ENCODE results near the gene PDXP. TPM values are rescaled to one million over a fixed set of nuclear protein-coding genes. Genes with fewer than 3 reads are reported as not detected.
A peak's percentile ranks its signal among the peaks of the same experiment; 100 is the strongest.

The PDXP gene
- total and polyA plus RNA-seq, 2 experiments from 2014 or later, result 1.9 to 17.5 TPM

- 87 to 89% methylated on average over 15 of the region's 15 CpGs for WGBS, 2 experiments (ENCODE audit: low coverage in 1 of 2, low lambda C conversion rate in 2 of 2, missing lambda C conversion rate in 2 of 2)
- no peaks in the 10 kb centered on the region for H4K20me1 ChIP-seq (ENCODE audit: insufficient read depth)
Observed at GRCh38 chr22:37610480-37611129, 47.9 kb upstream of the PDXP start.

DNA sequence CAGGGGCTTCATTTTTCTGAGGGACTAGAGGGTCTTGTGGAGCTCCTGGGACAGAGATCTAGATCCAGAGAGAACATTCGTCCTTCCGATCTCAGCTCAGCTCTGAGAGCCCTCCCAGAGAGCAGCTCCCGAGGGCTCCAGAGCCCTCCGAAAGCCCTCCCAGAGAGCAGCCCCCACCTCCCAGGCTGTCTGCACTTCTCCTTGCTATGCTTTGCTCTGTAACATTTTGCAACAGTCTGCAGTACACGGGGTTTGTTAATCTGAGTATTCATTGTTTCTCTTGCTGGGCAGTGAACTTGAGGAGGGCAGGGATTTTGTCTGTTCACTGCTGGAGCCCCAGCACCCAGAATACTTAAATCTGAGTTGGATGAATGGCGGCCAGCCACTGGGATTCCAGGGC is 47.3 kb upstream of the PDXP start:
- in situ Hi-C loops (cut with MboI), result no loop called here
- no peak overlapping the region for H2AFZ ChIP-seq
- H3K9me2 ChIP-seq (ENCODE audit: insufficient read depth), result no peaks in the 10 kb centered on the region
- TF ChIP-seq EZH2 (IDR thresholded peaks at IDR 0.05; ENCODE audit: insufficient read depth, poor library complexity, severe bottlenecking) (no peak), EZH2phosphoT487 (IDR thresholded peaks at IDR 0.05; ENCODE audit: insufficient read depth, low read depth) (no peak)
- H3K9me3 ChIP-seq (ENCODE audit: low read depth), result no peaks in the 10 kb centered on the region
- H3K27ac ChIP-seq, result no peak overlapping the region
- peaks cover 30% of the 10 kb centered on the region for H3K79me2 ChIP-seq (ENCODE audit: insufficient read depth)
- H3K27me3 ChIP-seq (replicated peaks; ENCODE audit: insufficient read depth), result no peaks in the 10 kb centered on the region
- H4K20me1 ChIP-seq (ENCODE audit: insufficient read depth), result no peaks in the 10 kb centered on the region
- H3K9ac ChIP-seq, result no peak overlapping the region
- no peaks in the 10 kb centered on the region for H3K36me3 ChIP-seq (ENCODE audit: low read depth)
- H3F3A ChIP-seq (ENCODE audit: insufficient read depth), result no peaks in the 10 kb centered on the region; the same call in 1 of the 2 replicates
- H3K4me2 ChIP-seq (ENCODE audit: unreplicated experiment), result no peak overlapping the region
- 64 to 71% methylated on average over 6 of the region's 6 CpGs for WGBS, 2 experiments (ENCODE audit: low coverage in 1 of 2, low lambda C conversion rate in 2 of 2, missing lambda C conversion rate in 2 of 2)
- H3K4me1 ChIP-seq (ENCODE audit: insufficient read depth), result peaks cover 14% of the 10 kb centered on the region; the same call in 1 of the 2 replicates
- DNase-seq, result no peak
- no peak overlapping the region for H3K4me3 ChIP-seq

More at GRCh38 chr22:37610480-37611129, 47.9 kb upstream of the PDXP start:
- no peak overlapping the region for H2AFZ ChIP-seq
- H3K9ac ChIP-seq, result peak overlapping the region; percentile 89
- peak overlapping the region; percentile 92; the same call in 1 of the 2 replicates for H3K4me3 ChIP-seq
- H3K4me2 ChIP-seq (ENCODE audit: unreplicated experiment), result peak overlapping the region; percentile 88
- no peaks in the 10 kb centered on the region for H3K9me2 ChIP-seq (ENCODE audit: insufficient read depth)
- no peaks in the 10 kb centered on the region for H3K27me3 ChIP-seq (replicated peaks; ENCODE audit: insufficient read depth)
- DNase-seq, result no peak
- H3K79me2 ChIP-seq (ENCODE audit: insufficient read depth), result peaks cover 30% of the 10 kb centered on the region
- no peak overlapping the region for H3K27ac ChIP-seq
- TF ChIP-seq EZH2 (IDR thresholded peaks at IDR 0.05; ENCODE audit: insufficient read depth, poor library complexity, severe bottlenecking), result no peak
- no peak for TF ChIP-seq EZH2phosphoT487 (IDR thresholded peaks at IDR 0.05; ENCODE audit: insufficient read depth, low read depth)
- in situ Hi-C loops (cut with MboI), result no loop called here
- H3K36me3 ChIP-seq (ENCODE audit: low read depth), result no peaks in the 10 kb centered on the region
- no peaks in the 10 kb centered on the region for H3K9me3 ChIP-seq (ENCODE audit: low read depth)
- no peaks in the 10 kb centered on the region; the same call in 1 of the 2 replicates for H3F3A ChIP-seq (ENCODE audit: insufficient read depth)
- H3K4me1 ChIP-seq (ENCODE audit: insufficient read depth), result peaks cover 14% of the 10 kb centered on the region; the same call in 1 of the 2 replicates

- Histone ChIP-seq H3K4me1 (ENCODE audit: insufficient read depth) (no peaks in the 10 kb centered on the region), H3K27ac (no peak overlapping the region), H3F3A (ENCODE audit: insufficient read depth) (no peaks in the 10 kb centered on the region), H3K79me2 (ENCODE audit: insufficient read depth) (peaks cover 7% of the 10 kb centered on the region), H3K9me3 (ENCODE audit: low read depth) (no peaks in the 10 kb centered on the region), H3K4me2 (ENCODE audit: unreplicated experiment) (no peak overlapping the region), H2AFZ (no peak overlapping the region), H3K9me2 (ENCODE audit: insufficient read depth) (no peaks in the 10 kb centered on the region), H3K9ac (no peak overlapping the region), H4K20me1 (ENCODE audit: insufficient read depth) (no peaks in the 10 kb centered on the region), H3K27me3 (replicated peaks; ENCODE audit: insufficient read depth) (no peaks in the 10 kb centered on the region), H3K4me3 (no peak overlapping the region), H3K36me3 (ENCODE audit: low read depth) (no peaks in the 10 kb centered on the region)
- no peak for TF ChIP-seq EZH2phosphoT487 (IDR thresholded peaks at IDR 0.05; ENCODE audit: insufficient read depth, low read depth)
- no peak for TF ChIP-seq EZH2 (IDR thresholded peaks at IDR 0.05; ENCODE audit: insufficient read depth, poor library complexity, severe bottlenecking)
- 94 to 96% methylated on average over 27 of the region's 27 CpGs for WGBS, 2 experiments (ENCODE audit: low coverage in 1 of 2, low lambda C conversion rate in 2 of 2, missing lambda C conversion rate in 2 of 2)
- in situ Hi-C loops (cut with MboI), result no loop called here
- DNase-seq, result no peak
Observed at GRCh38 chr22:37616201-37617083, 42.1 kb upstream of the PDXP start.

- Histone ChIP-seq H4K20me1 (ENCODE audit: insufficient read depth) (no peaks in the 10 kb centered on the region), H3K4me2 (ENCODE audit: unreplicated experiment) (no peak overlapping the region), H3F3A (ENCODE audit: insufficient read depth) (no peaks in the 10 kb centered on the region), H3K27me3 (replicated peaks; ENCODE audit: insufficient read depth) (no peaks in the 10 kb centered on the region), H3K4me3 (no peak overlapping the region), H3K79me2 (ENCODE audit: insufficient read depth) (no peaks in the 10 kb centered on the region), H3K9me2 (ENCODE audit: insufficient read depth) (no peaks in the 10 kb centered on the region), H3K4me1 (ENCODE audit: insufficient read depth) (no peaks in the 10 kb centered on the region), H3K9me3 (ENCODE audit: low read depth) (no peaks in the 10 kb centered on the region), H3K27ac (no peak overlapping the region), H3K36me3 (ENCODE audit: low read depth) (no peaks in the 10 kb centered on the region), H2AFZ (no peak overlapping the region), H3K9ac (no peak overlapping the region)
- DNase-seq, result no peak
- TF ChIP-seq EZH2phosphoT487 (IDR thresholded peaks at IDR 0.05; ENCODE audit: insufficient read depth, low read depth) (no peak), EZH2 (IDR thresholded peaks at IDR 0.05; ENCODE audit: insufficient read depth, poor library complexity, severe bottlenecking) (no peak)
- in situ Hi-C loops (cut with MboI), result no loop called here
- WGBS, 2 experiments (ENCODE audit: low coverage in 1 of 2, low lambda C conversion rate in 2 of 2, missing lambda C conversion rate in 2 of 2), result 95 to 100% methylated on average over 1 of the region's 1 CpG
Observed at GRCh38 chr22:37617431-37617830, 41.1 kb upstream of the PDXP start.

Data from GM23248 (cell line).